B cell (primary cell): ENCODE data around the gene PPP2R2B. TPM values are rescaled to one million over a fixed set of nuclear protein-coding genes. Genes with fewer than 3 reads are reported as not detected.

Source experiments
- ATAC-seq: fragments of 200-7000 bp; cut with Tn5 transposase; one replicate; pipeline ENCODE4 v1.10.0; 2021; ENCODE audit warnings: low read depth, mild to moderate bottlenecking, moderate number of reproducible peaks, moderate library complexity
- CTCF ChIA-PET: fragments of 350-600 bp; sonication (Branson Sonifier 250); formaldehyde crosslinking; loops from one replicate; lab custom pipeline; 2021; ENCODE audit warnings: antibody characterized with exemption, inconsistent platforms; lab: Charles Lee
- POLR2A ChIA-PET: fragments of 350-600 bp; sonication (Branson Sonifier 250); formaldehyde crosslinking; loops from one replicate; lab custom pipeline; 2021; ENCODE audit warnings: antibody characterized with exemption; lab: Charles Lee
- DNase-seq: peaks from one replicate; pipeline ENCODE4 v3.0.0; 2013
- H2AFZ ChIP-seq: 2 replicates; pipeline ENCODE4 v1.6.1; 2012; ENCODE audit warnings: mild to moderate bottlenecking, low read depth, low read length; ENCODE audit not compliant: insufficient read depth, poor library complexity, severe bottlenecking
- H3K27ac ChIP-seq, 2 donors: 1 replicate in 1 of 2; 2 replicates in 1 of 2; pipeline ENCODE4 v1.5.1; 2012 to 2013; ENCODE audit warnings: low read length in 2 of 2, mild to moderate bottlenecking in 2 of 2, moderate library complexity in 1 of 2
- H3K27me3 ChIP-seq, 4 experiments: fragments of 200-600 bp in 1 of 4; sonication (generic) in 1 of 4; replicated peaks in 1 of 4; 1 replicate in 2 of 4; 2 replicates in 2 of 4; pipeline versions ENCODE4 v1.6.1 to v1.7.0; 2013 to 2016; ENCODE audit warnings: low read length in 3 of 4, mild to moderate bottlenecking in 2 of 4, mixed read lengths in 1 of 4, moderate library complexity in 1 of 4; ENCODE audit not compliant: insufficient read depth in 4 of 4, control insufficient read depth in 3 of 4; ENCODE audit errors: control extremely low read depth in 1 of 4
- H3K36me3 ChIP-seq, 2 experiments: replicated peaks in 1 of 2; 1 replicate in 1 of 2; 2 replicates in 1 of 2; pipeline versions ENCODE4 v1.6.1 to v1.7.1; 2013; ENCODE audit warnings: low read length in 1 of 2; ENCODE audit not compliant: insufficient read depth in 2 of 2, control insufficient read depth in 1 of 2; ENCODE audit errors: control extremely low read depth in 1 of 2, extremely low read depth in 1 of 2
- H3K4me1 ChIP-seq, 2 donors: fragments of 200-600 bp in 1 of 2; sonication (generic) in 1 of 2; 1 replicate in 1 of 2; 2 replicates in 1 of 2; pipeline versions ENCODE4 v1.5.1 to v1.6.1; 2013 to 2017; ENCODE audit warnings: low read length in 2 of 2; ENCODE audit not compliant: control insufficient read depth in 2 of 2, insufficient read depth in 2 of 2
- H3K4me2 ChIP-seq: replicated peaks from 2 replicates; pipeline ENCODE3; 2012; ENCODE audit warnings: mild to moderate bottlenecking, low read depth, low read length; ENCODE audit not compliant: poor library complexity, severe bottlenecking
- H3K4me3 ChIP-seq, 5 experiments: fragments of 200-600 bp in 1 of 5; sonication (generic) in 1 of 5; 1 replicate in 3 of 5; 2 replicates in 2 of 5; pipeline versions ENCODE4 v1.5.1 to v1.7.0; 2011 to 2016; ENCODE audit warnings: low read length in 4 of 5, mild to moderate bottlenecking in 4 of 5, low read depth in 2 of 5, control low read depth in 1 of 5, moderate library complexity in 1 of 5; ENCODE audit not compliant: insufficient read depth in 1 of 5; ENCODE audit errors: control extremely low read depth in 1 of 5, extremely low read depth in 1 of 5
- H3K79me2 ChIP-seq: fragments of 200-600 bp; sonication (generic); one replicate; pipeline ENCODE4 v1.6.0; 2016; ENCODE audit warnings: low read length; ENCODE audit not compliant: control insufficient read depth, insufficient read depth
- H3K9ac ChIP-seq: fragments of 200-600 bp; sonication (generic); 2 replicates; pipeline ENCODE4 v1.6.1; 2017; ENCODE audit warnings: mild to moderate bottlenecking, low read length, moderate library complexity
- H3K9me3 ChIP-seq, 3 donors: one replicate each; pipeline versions ENCODE4 v1.6.1 to v1.7.1; 2013; ENCODE audit warnings: low read length in 2 of 3; ENCODE audit not compliant: control insufficient read depth in 2 of 3, insufficient read depth in 1 of 3; ENCODE audit errors: control extremely low read depth in 1 of 3
- H4K20me1 ChIP-seq: 2 replicates; pipeline ENCODE4 v1.6.0; 2012; ENCODE audit warnings: mild to moderate bottlenecking, low read length; ENCODE audit not compliant: insufficient read depth, control insufficient read depth, poor library complexity, severe bottlenecking
- H3K27ac Mint-ChIP-seq: one replicate; pipeline ENCODE4 v1.8.0; 2021; ENCODE audit warnings: mixed read lengths
- H3K27me3 Mint-ChIP-seq: one replicate; pipeline ENCODE4 v1.8.0; 2021; ENCODE audit warnings: mixed read lengths
- H3K4me1 Mint-ChIP-seq: one replicate; pipeline ENCODE4 v1.8.0; 2021; ENCODE audit warnings: mixed read lengths
- H3K4me3 Mint-ChIP-seq: one replicate; pipeline ENCODE4 v1.8.0; 2021; ENCODE audit warnings: mixed read lengths
- H3K9me3 Mint-ChIP-seq: one replicate; pipeline ENCODE4 v1.8.0; 2022; ENCODE audit warnings: mixed read lengths; ENCODE audit not compliant: insufficient read depth
- EZH2 ChIP-seq: IDR thresholded peaks from 2 replicates; pipeline ENCODE4 v1.6.1; 2012; ENCODE audit warnings: borderline replicate concordance, low read depth, mild to moderate bottlenecking, moderate library complexity, low read length; ENCODE audit not compliant: insufficient read depth, poor library complexity, severe bottlenecking
- WGBS: methylation state at CpG from one replicate; pipeline ENCODE4 v1.1.5; 2013; ENCODE audit warnings: missing lambda C conversion rate; ENCODE audit not compliant: insufficient coverage; 5-methylcytosine and 5-hydroxymethylcytosine counted together
- intact Hi-C: fragments of 100-400 bp; cut with micrococcal nuclease; formaldehyde crosslinking; loops from one replicate; pipeline ENCODE4 v1.10.0; 2022
- polyA plus RNA-seq: library from polyadenylated mRNA; depleted of rRNA; stranded (reverse); fragments of >200 nt; gene quantifications from 2 replicates; pipeline ENCODE4 v1.2.3, GENCODE V29; 2012
- total RNA-seq, 2 donors: library from RNA; stranded (reverse); fragments of 120-200 nt in 1 of 2; gene quantifications; 1 replicate in 1 of 2; 2 replicates in 1 of 2; pipeline versions ENCODE4 v1.2.3 to v1.2.4, GENCODE V29; 2013 to 2022
- TF ChIP-seq, protein P1 (sequence below): fragments of 200-600 bp; IDR thresholded peaks from one replicate; pipeline ENCODE4 v1.8.0; 2022; ENCODE audit warnings: antibody characterized with exemption, mild to moderate bottlenecking

The PPP2R2B gene
- total and polyA plus RNA-seq, 2 donors (not counting 1 experiment from before 2014, with no cell fraction given) = 0.03 TPM; not detected in 1

DNA sequence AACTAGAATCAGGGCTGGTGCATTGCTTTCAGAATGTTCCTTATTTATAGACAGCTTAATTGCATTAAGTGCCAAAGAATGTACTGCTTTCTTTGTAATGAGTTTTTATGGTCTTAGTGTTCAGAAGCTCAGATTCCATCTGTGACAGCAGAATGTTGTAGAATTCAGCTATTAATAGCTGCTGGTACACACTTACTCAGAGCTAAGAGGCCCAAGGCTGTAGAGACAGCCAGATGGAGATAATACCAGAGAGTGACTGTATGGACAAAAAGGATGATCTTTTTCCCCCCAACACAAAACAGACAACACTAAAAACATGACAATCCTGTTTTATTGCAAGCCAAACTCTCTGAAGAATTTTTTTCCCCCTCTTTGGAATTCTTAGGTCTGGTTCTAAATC is 50.2 kb downstream of the PPP2R2B start:
- Histone ChIP-seq H3K36me3 (no peaks in the 10 kb centered on the region), H4K20me1 (no peaks in the 10 kb centered on the region), H3K27ac (no peak overlapping the region), H3K4me2 (no peak overlapping the region), H3K9ac (no peak overlapping the region), H3K27me3 (no peaks in the 10 kb centered on the region), H3K4me1 (no peaks in the 10 kb centered on the region), H3K79me2 (no peaks in the 10 kb centered on the region), H3K4me3 (no peak overlapping the region), H2AFZ (no peak overlapping the region), H3K9me3 (no peaks in the 10 kb centered on the region)
- no peak overlapping the region for H3K4me3 Mint-ChIP-seq
- no peaks in the 10 kb centered on the region for H3K4me1 Mint-ChIP-seq
- DNase-seq (no peak), ATAC-seq (no peak)
- intact Hi-C loops = no loop called here
- no peak overlapping the region for H3K27ac Mint-ChIP-seq
- H3K27me3 Mint-ChIP-seq = peaks cover 6% of the 10 kb centered on the region
- no peak for TF ChIP-seq EZH2
- TF ChIP-seq, protein P1, sequence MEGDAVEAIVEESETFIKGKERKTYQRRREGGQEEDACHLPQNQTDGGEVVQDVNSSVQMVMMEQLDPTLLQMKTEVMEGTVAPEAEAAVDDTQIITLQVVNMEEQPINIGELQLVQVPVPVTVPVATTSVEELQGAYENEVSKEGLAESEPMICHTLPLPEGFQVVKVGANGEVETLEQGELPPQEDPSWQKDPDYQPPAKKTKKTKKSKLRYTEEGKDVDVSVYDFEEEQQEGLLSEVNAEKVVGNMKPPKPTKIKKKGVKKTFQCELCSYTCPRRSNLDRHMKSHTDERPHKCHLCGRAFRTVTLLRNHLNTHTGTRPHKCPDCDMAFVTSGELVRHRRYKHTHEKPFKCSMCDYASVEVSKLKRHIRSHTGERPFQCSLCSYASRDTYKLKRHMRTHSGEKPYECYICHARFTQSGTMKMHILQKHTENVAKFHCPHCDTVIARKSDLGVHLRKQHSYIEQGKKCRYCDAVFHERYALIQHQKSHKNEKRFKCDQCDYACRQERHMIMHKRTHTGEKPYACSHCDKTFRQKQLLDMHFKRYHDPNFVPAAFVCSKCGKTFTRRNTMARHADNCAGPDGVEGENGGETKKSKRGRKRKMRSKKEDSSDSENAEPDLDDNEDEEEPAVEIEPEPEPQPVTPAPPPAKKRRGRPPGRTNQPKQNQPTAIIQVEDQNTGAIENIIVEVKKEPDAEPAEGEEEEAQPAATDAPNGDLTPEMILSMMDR = no peak
- no peaks in the 10 kb centered on the region for H3K9me3 Mint-ChIP-seq
- CTCF ChIA-PET = no interaction called here
- POLR2A ChIA-PET = no interaction called here

DNA sequence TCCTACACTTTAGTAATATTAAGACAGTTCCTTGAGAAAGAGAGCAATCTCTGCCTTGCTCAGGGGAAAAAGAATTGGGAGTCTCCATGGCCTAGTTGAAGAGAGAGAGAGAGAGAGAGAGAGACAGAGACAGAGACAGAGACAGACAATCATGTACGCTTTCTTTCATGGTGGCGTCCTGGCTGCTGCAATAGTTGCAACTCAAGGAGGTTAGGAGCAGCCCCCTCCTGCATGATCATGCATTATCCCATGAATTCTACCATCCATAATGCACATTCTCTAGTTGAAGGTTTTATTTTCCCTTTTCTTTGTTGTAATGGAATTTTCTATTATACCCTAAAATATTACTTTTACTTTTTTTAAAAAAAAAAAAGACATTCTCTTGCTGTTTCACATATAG is 50.7 kb downstream of the PPP2R2B start:
- H3K9me3 Mint-ChIP-seq = no peaks in the 10 kb centered on the region
- no peaks in the 10 kb centered on the region for H3K4me1 Mint-ChIP-seq
- H3K4me1 ChIP-seq = no peaks in the 10 kb centered on the region
- TF ChIP-seq, protein P1 = no peak
- no peak for TF ChIP-seq EZH2
- no peak overlapping the region for H3K4me2 ChIP-seq
- H3K79me2 ChIP-seq = no peaks in the 10 kb centered on the region
- intact Hi-C loops = no loop called here
- H3K27ac ChIP-seq = no peak overlapping the region
- H3K27me3 ChIP-seq = no peaks in the 10 kb centered on the region
- no peaks in the 10 kb centered on the region for H4K20me1 ChIP-seq
- H3K4me3 ChIP-seq = no peak overlapping the region
- peaks cover 2% of the 10 kb centered on the region for H3K27me3 Mint-ChIP-seq
- H3K27ac Mint-ChIP-seq = no peak overlapping the region
- CTCF ChIA-PET = no interaction called here
- H3K4me3 Mint-ChIP-seq = no peak overlapping the region
- ATAC-seq (no peak), DNase-seq (no peak)
- no peak overlapping the region for H2AFZ ChIP-seq
- POLR2A ChIA-PET = no interaction called here
- H3K9ac ChIP-seq = no peak overlapping the region
- H3K36me3 ChIP-seq = no peaks in the 10 kb centered on the region
- WGBS = no CpG with 5 or more reads among the region's 2 CpGs
- H3K9me3 ChIP-seq = no peaks in the 10 kb centered on the region
